ENCODE results near the gene JPH2. TPM values are rescaled to one million over a fixed set of nuclear protein-coding genes. Genes with fewer than 3 reads are reported as not detected.

The JPH2 gene
- total and polyA plus RNA-seq, 2 experiments from 2014 or later: 0.16 to 1.1 TPM

- DNase-seq (ENCODE audit: low spot score): no peak
- no peak overlapping the region for H3K27ac Mint-ChIP-seq
- peaks cover 24% of the 10 kb centered on the region for H3K4me1 Mint-ChIP-seq
- H3K27ac ChIP-seq (ENCODE audit: low read depth): no peak overlapping the region
- H3K36me3 Mint-ChIP-seq (ENCODE audit: low read depth): no peaks in the 10 kb centered on the region
- H3K4me1 ChIP-seq (ENCODE audit: insufficient read depth): no peaks in the 10 kb centered on the region; the same call in 1 of the 2 replicates
- H4K20me1 ChIP-seq (replicated peaks; ENCODE audit: insufficient read depth): no peaks in the 10 kb centered on the region
- TF ChIP-seq JUNB (IDR thresholded peaks at IDR 0.05; ENCODE audit: unreplicated experiment) (no peak), POLR2AphosphoS5 (IDR thresholded peaks at IDR 0.05; ENCODE audit: low read depth) (no peak), EZH2 (IDR thresholded peaks at IDR 0.05; ENCODE audit: low read depth, unreplicated experiment) (no peak), NANOG (IDR thresholded peaks at IDR 0.05; ENCODE audit: borderline replicate concordance) (no peak), STAT1 (IDR thresholded peaks at IDR 0.05; ENCODE audit: unreplicated experiment) (no peak), ETS1 (IDR thresholded peaks at IDR 0.05) (no peak), CREB1 (CRISPR knock-in tag; IDR thresholded peaks at IDR 0.05; ENCODE audit: low read depth) (no peak)
- H3K4me3 Mint-ChIP-seq: no peak overlapping the region
- H3K36me3 ChIP-seq (ENCODE audit: insufficient read depth): no peaks in the 10 kb centered on the region
- no peak overlapping the region for H3K4me2 ChIP-seq
- H3K27me3 ChIP-seq (ENCODE audit: insufficient read depth): no peaks in the 10 kb centered on the region
- H3K4me3 ChIP-seq: no peak overlapping the region
- no peaks in the 10 kb centered on the region for H3F3A ChIP-seq (replicated peaks; ENCODE audit: low read depth)
- no peaks in the 10 kb centered on the region for H3K9me3 Mint-ChIP-seq
- no peaks in the 10 kb centered on the region for H3K79me2 ChIP-seq (replicated peaks; ENCODE audit: insufficient read depth)
- no peaks in the 10 kb centered on the region for H3K9me2 ChIP-seq (ENCODE audit: insufficient read depth)
- no peak for ATAC-seq
- H3K27me3 Mint-ChIP-seq (ENCODE audit: insufficient read depth, low read depth, poor library complexity): peaks cover 10% of the 10 kb centered on the region
- H2AFZ ChIP-seq: no peak overlapping the region
These were observed 115.4 kb downstream of the JPH2 start for GRCh38 chr20:44071526-44072111.

- H3K27ac ChIP-seq (ENCODE audit: low read depth): no peak overlapping the region
- no peaks in the 10 kb centered on the region for H3K36me3 ChIP-seq (ENCODE audit: insufficient read depth)
- H3K4me1 Mint-ChIP-seq: peaks cover 24% of the 10 kb centered on the region
- no peak overlapping the region for H3K4me2 ChIP-seq
- H3K27me3 Mint-ChIP-seq (ENCODE audit: insufficient read depth, low read depth, poor library complexity): peaks cover 10% of the 10 kb centered on the region
- TF ChIP-seq EZH2 (IDR thresholded peaks at IDR 0.05; ENCODE audit: low read depth, unreplicated experiment): no peak
- TF ChIP-seq CTCF (conservative IDR thresholded peaks at IDR 0.05; ENCODE audit: low read depth in 2 of 2): no peak
- H3K9me2 ChIP-seq (ENCODE audit: insufficient read depth): no peaks in the 10 kb centered on the region
- no peaks in the 10 kb centered on the region for H3K27me3 ChIP-seq (ENCODE audit: insufficient read depth)
- H3K9me3 Mint-ChIP-seq: no peaks in the 10 kb centered on the region
- DNase-seq (ENCODE audit: low spot score) (no peak), ATAC-seq (no peak)
- H3K4me1 ChIP-seq (ENCODE audit: insufficient read depth): no peaks in the 10 kb centered on the region; the same call in 1 of the 2 replicates
- H3K36me3 Mint-ChIP-seq (ENCODE audit: low read depth): no peaks in the 10 kb centered on the region
- no peaks in the 10 kb centered on the region for H4K20me1 ChIP-seq (replicated peaks; ENCODE audit: insufficient read depth)
- H3K4me3 Mint-ChIP-seq: no peak overlapping the region
- H2AFZ ChIP-seq: no peak overlapping the region
- H3K4me3 ChIP-seq: no peak overlapping the region
- H3F3A ChIP-seq (replicated peaks; ENCODE audit: low read depth): no peaks in the 10 kb centered on the region
- no peaks in the 10 kb centered on the region for H3K79me2 ChIP-seq (replicated peaks; ENCODE audit: insufficient read depth)
- H3K27ac Mint-ChIP-seq: no peak overlapping the region
These were observed 115.9 kb downstream of the JPH2 start for GRCh38 chr20:44071057-44071456.

All from GM23338 (cell line).